Parathyroid adenoma (tissue), 2 donors: ENCODE results near the gene FLCN.

ENCODE experiments used
- H2AFZ ChIP-seq: fragments of 300-600 bp; sonication (generic); one replicate; pipeline ENCODE4 v1.7.0; 2017; ENCODE audit warnings: antibody characterized with exemption, mild to moderate bottlenecking
- H3K27ac ChIP-seq: fragments of 300-600 bp; sonication (generic); one replicate; pipeline ENCODE4 v1.7.0; 2017
- H3K27me3 ChIP-seq: fragments of 300-600 bp; sonication (generic); one replicate; pipeline ENCODE4 v1.7.0; 2017; ENCODE audit warnings: low read length; ENCODE audit not compliant: control insufficient read depth, insufficient read depth
- H3K36me3 ChIP-seq: fragments of 300-600 bp; sonication (generic); one replicate; pipeline ENCODE4 v1.7.0; 2017; ENCODE audit warnings: low read length; ENCODE audit not compliant: control insufficient read depth, insufficient read depth
- H3K4me1 ChIP-seq: fragments of 300-600 bp; sonication (generic); one replicate; pipeline ENCODE4 v1.7.0; 2017; ENCODE audit warnings: control low read depth
- H3K4me2 ChIP-seq: fragments of 300-600 bp; sonication (generic); one replicate; pipeline ENCODE4 v1.7.0; 2017; ENCODE audit warnings: low read length
- H3K4me3 ChIP-seq: fragments of 300-600 bp; sonication (generic); one replicate; pipeline ENCODE4 v1.7.0; 2017; ENCODE audit warnings: low read depth, low read length
- H3K79me2 ChIP-seq: fragments of 300-600 bp; sonication (generic); one replicate; pipeline ENCODE4 v1.7.0; 2017; ENCODE audit warnings: control low read depth
- H3K9ac ChIP-seq: fragments of 300-600 bp; sonication (generic); one replicate; pipeline ENCODE4 v1.7.0; 2017; ENCODE audit warnings: mild to moderate bottlenecking
- H3K9me3 ChIP-seq: fragments of 300-600 bp; sonication (generic); one replicate; pipeline ENCODE4 v1.7.0; 2017; ENCODE audit warnings: low read length; ENCODE audit not compliant: control insufficient read depth
- TF ChIP-seq, protein P1 (sequence below): fragments of 300-600 bp; sonication (generic); IDR thresholded peaks from one replicate; pipeline ENCODE4 v1.7.0; 2017; ENCODE audit warnings: antibody characterized with exemption, mild to moderate bottlenecking
- donor health status: primary hyperparathyroidism.

The FLCN gene

GRCh38 chr17:17236295-17237025 is 508 bp downstream of the FLCN start:
- Histone ChIP-seq H3K79me2 (peaks cover 22% of the 10 kb centered on the region), H3K36me3 (no peaks in the 10 kb centered on the region), H3K4me3 (peak overlapping the region; percentile 98), H3K27ac (peak overlapping the region; percentile 98), H3K27me3 (no peaks in the 10 kb centered on the region), H2AFZ (peak overlapping the region; percentile 100), H3K9ac (peak overlapping the region; percentile 97), H3K4me1 (peaks cover 4% of the 10 kb centered on the region), H3K4me2 (peak overlapping the region; percentile 86), H3K9me3 (no peaks in the 10 kb centered on the region)
- TF ChIP-seq, protein P1, sequence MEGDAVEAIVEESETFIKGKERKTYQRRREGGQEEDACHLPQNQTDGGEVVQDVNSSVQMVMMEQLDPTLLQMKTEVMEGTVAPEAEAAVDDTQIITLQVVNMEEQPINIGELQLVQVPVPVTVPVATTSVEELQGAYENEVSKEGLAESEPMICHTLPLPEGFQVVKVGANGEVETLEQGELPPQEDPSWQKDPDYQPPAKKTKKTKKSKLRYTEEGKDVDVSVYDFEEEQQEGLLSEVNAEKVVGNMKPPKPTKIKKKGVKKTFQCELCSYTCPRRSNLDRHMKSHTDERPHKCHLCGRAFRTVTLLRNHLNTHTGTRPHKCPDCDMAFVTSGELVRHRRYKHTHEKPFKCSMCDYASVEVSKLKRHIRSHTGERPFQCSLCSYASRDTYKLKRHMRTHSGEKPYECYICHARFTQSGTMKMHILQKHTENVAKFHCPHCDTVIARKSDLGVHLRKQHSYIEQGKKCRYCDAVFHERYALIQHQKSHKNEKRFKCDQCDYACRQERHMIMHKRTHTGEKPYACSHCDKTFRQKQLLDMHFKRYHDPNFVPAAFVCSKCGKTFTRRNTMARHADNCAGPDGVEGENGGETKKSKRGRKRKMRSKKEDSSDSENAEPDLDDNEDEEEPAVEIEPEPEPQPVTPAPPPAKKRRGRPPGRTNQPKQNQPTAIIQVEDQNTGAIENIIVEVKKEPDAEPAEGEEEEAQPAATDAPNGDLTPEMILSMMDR = no peak

DNA sequence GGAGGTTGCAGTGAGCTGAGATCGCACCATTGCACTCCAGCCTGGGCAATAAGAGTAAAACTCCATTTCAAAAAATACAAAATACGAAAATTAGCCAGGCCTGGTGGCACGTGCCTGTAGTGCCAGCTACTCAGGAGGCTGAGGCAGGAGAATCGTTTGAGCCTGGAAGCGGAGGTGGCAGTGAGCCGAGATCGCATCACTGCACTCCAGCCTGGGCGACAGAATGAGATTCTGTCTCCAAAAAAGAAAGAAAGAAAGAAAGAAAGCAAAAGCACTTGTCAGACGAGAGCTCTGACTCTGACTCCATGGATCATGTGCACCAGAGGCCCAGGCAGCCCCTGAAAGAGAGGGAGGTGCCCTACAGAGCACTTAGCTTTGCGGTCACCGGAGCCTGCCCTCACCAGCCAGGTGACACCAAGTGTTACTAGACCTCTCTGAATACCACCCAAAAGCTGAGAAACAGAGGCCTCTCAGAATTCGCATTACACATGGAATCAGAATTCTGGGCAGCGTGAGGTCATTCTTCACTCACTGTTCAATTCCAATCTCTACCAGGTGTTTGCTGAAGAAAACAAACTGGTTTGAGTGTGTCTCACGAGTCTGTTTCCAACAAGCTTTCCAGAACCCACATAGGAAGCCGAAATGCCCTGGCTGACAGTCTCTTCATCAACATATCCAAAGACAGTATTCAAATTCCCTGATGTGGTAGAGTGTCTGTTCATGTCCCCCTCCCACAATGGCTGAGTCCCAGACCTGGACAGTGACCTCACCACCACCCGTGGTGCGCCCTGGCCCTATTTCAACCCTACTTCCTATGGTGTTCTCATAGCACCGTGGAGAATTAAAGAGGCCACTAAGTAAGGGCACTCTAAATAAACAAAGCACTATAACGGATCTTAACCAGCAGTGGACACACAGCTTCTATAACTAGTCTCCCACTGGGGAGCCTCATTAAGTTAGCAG is 1.5 kb downstream of the FLCN start:
- TF ChIP-seq, protein P1 = no peak
- no peak overlapping the region for H3K9ac ChIP-seq
- H3K79me2 ChIP-seq = peaks cover 22% of the 10 kb centered on the region
- peak overlapping the region; percentile 98 for H3K27ac ChIP-seq
- peak overlapping the region; percentile 98 for H3K4me3 ChIP-seq
- no peaks in the 10 kb centered on the region for H3K9me3 ChIP-seq
- peaks cover 4% of the 10 kb centered on the region for H3K4me1 ChIP-seq
- no peak overlapping the region for H2AFZ ChIP-seq
- H3K27me3 ChIP-seq = no peaks in the 10 kb centered on the region
- H3K36me3 ChIP-seq = no peaks in the 10 kb centered on the region
- peak overlapping the region; percentile 86 for H3K4me2 ChIP-seq

GRCh38 chr17:17232303-17232621 is 4.7 kb downstream of the FLCN start:
- Histone ChIP-seq H2AFZ (no peak overlapping the region), H3K9ac (no peak overlapping the region), H3K9me3 (no peaks in the 10 kb centered on the region), H3K36me3 (no peaks in the 10 kb centered on the region), H3K27ac (no peak overlapping the region), H3K79me2 (peaks cover 22% of the 10 kb centered on the region), H3K27me3 (no peaks in the 10 kb centered on the region), H3K4me2 (no peak overlapping the region), H3K4me1 (peaks cover 15% of the 10 kb centered on the region), H3K4me3 (no peak overlapping the region)
- TF ChIP-seq, protein P1 = no peak

DNA sequence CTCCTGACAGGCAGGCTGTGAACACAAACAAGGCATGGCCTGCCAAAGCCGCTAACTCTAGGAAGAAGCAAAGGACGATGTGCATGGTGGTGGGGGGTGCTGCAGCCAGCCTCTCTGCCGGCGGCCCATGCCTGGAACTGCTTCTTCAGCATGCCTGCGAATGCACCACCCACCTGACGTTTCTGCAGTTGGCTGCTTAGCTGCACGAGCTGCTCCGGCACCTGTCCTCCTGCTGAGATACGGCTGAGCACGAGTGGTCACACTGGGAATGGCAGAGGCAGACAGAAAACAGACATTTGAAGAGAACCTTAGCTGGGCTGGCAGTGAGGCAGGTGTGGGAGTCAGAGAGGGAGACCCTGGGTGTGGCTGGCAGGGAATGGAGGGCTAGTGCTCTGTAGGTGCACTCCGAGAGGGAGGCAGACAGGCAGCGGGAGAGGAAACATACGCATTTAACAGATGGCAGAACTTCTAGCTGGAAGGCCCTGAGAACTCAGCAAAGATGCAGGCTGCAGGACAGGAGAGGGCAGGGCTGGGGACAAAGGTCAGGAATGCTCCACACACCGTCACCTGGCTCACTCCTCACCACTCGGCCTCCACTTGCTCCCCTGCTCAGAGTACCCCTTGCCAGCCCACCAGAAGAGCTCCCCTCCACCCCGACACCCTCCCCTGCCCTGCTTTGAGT is 5.2 kb downstream of the FLCN start:
- TF ChIP-seq, protein P1 = no peak
- no peaks in the 10 kb centered on the region for H3K36me3 ChIP-seq
- H3K4me1 ChIP-seq = peaks cover 15% of the 10 kb centered on the region
- no peak overlapping the region for H3K4me3 ChIP-seq
- H3K4me2 ChIP-seq = no peak overlapping the region
- H3K9ac ChIP-seq = no peak overlapping the region
- no peak overlapping the region for H2AFZ ChIP-seq
- no peaks in the 10 kb centered on the region for H3K27me3 ChIP-seq
- H3K79me2 ChIP-seq = peaks cover 17% of the 10 kb centered on the region
- H3K27ac ChIP-seq = no peak overlapping the region
- no peaks in the 10 kb centered on the region for H3K9me3 ChIP-seq
